Stomach (tissue), 9 donors: Measurements from ENCODE around the gene SLC25A26. TPM values are rescaled to one million over a fixed set of nuclear protein-coding genes. Genes with fewer than 3 reads are reported as not detected.

ENCODE experiments used
- DNase-seq, 2 donors: peaks; one replicate each; pipeline versions ENCODE4 v3.0.0 to v3.0.0-alpha.2; 2013 to 2019
- H3K27ac ChIP-seq, 5 donors: fragments of 200-600 bp in 4 of 5; sonication (generic) in 4 of 5; one replicate each; pipeline ENCODE4 v1.5.1; 2013 to 2019; ENCODE audit warnings: mild to moderate bottlenecking in 1 of 5, moderate library complexity in 1 of 5
- H3K27me3 ChIP-seq, 3 donors: fragments of 200-600 bp; sonication (generic); one replicate each; pipeline ENCODE4 v1.5.1; 2017 to 2019; ENCODE audit warnings: mixed run types in 1 of 3
- H3K36me3 ChIP-seq, 4 donors: fragments of 200-600 bp; sonication (generic); 1 replicate in 3 of 4; 2 replicates in 1 of 4; pipeline ENCODE4 v1.5.1; 2016 to 2019
- H3K4me1 ChIP-seq, 4 donors: fragments of 200-600 bp; sonication (generic); one replicate each; pipeline ENCODE4 v1.5.1; 2016 to 2019
- H3K4me3 ChIP-seq, 4 donors: fragments of 200-600 bp; sonication (generic) in 3 of 4; one replicate each; pipeline ENCODE4 v1.5.1; 2016 to 2019; ENCODE audit warnings: mild to moderate bottlenecking in 1 of 4
- H3K9me3 ChIP-seq, 4 donors: fragments of 200-600 bp; sonication (generic); one replicate each; pipeline ENCODE4 v1.5.1; 2016 to 2019
- CTCF ChIP-seq, 7 experiments: fragments of 450-650 bp in 4 of 7; fragments of 200-600 bp in 3 of 7; sonication (generic) in 3 of 7; IDR thresholded peaks; one replicate each; pipeline ENCODE4 v1.5.1; 2016 to 2019; ENCODE audit warnings: antibody characterized with exemption in 7 of 7, control low read depth in 2 of 7, mild to moderate bottlenecking in 1 of 7
- EP300 ChIP-seq: sonication (generic); formaldehyde crosslinking; IDR thresholded peaks from one replicate; pipeline ENCODE4 v1.6.1; 2017; ENCODE audit warnings: antibody characterized with exemption
- POLR2A ChIP-seq, 4 donors: fragments of 450-650 bp; IDR thresholded peaks; one replicate each; pipeline ENCODE4 v1.6.1; 2016; ENCODE audit warnings: antibody characterized with exemption in 4 of 4, control low read depth in 2 of 4, mild to moderate bottlenecking in 1 of 4, moderate library complexity in 1 of 4
- POLR2AphosphoS5 ChIP-seq, 3 donors: sonication (generic); formaldehyde crosslinking; IDR thresholded peaks; one replicate each; pipeline ENCODE4 v1.6.1; 2016; ENCODE audit warnings: antibody characterized with exemption in 3 of 3
- WGBS, 5 donors: extraction: QIAGEN DNeasy Blood & Tissue Kit in 3 of 5; methylation state at CpG; one replicate each; pipeline versions ENCODE4 v1.1.5 to v1.1.7; 2013 to 2018; 5-methylcytosine and 5-hydroxymethylcytosine counted together
- intact Hi-C: fragments of 100-400 bp; cut with DNase I; formaldehyde crosslinking; loops from one replicate; pipeline ENCODE4 v1.15.1; 2023; ENCODE audit warnings: low total_unique reads
- polyA plus RNA-seq, 3 donors: library from polyadenylated mRNA; stranded (reverse); fragments of 200-250 nt; gene quantifications; one replicate each; pipeline ENCODE4 v1.2.3, GENCODE V29; 2013
- total RNA-seq, 5 donors: library from RNA; depleted of rRNA; stranded (reverse); fragments of >200 nt; gene quantifications; one replicate each; pipeline versions ENCODE4 v1.1.0 to v1.2.3, GENCODE V29; 2014 to 2016
- donor health status: healthy with polysubstance abuse.
- donor health status: Bipolar disorder and iron deficiency.
- donor health status: healthy.

Gene SLC25A26
- total and polyA plus RNA-seq, 8 donors: 1.2 to 26.6 (median 14.1) TPM

GRCh38 chr3:66228707-66229106, 7.9 kb downstream of the SLC25A26 start:
- DNase-seq: no peak
- H3K27me3 ChIP-seq: no peaks in the 10 kb centered on the region
- H3K27ac ChIP-seq: no peak overlapping the region
- intact Hi-C loops: no loop called here
- TF ChIP-seq EP300: no peak
- no peak for TF ChIP-seq POLR2AphosphoS5 (IDR thresholded peaks at IDR 0.05)
- no peak for TF ChIP-seq POLR2A (IDR thresholded peaks at IDR 0.05)
- no peak for TF ChIP-seq CTCF (IDR thresholded peaks at IDR 0.05)
- H3K4me3 ChIP-seq: no peak overlapping the region
- H3K36me3 ChIP-seq: peaks cover 0 to 26% (median 14%) of the 10 kb centered on the region in 4 donors
- H3K9me3 ChIP-seq: no peaks in the 10 kb centered on the region
- 93 to 100% (median 98%) methylated on average over 1 of the region's 1 CpG for WGBS, 5 donors
- H3K4me1 ChIP-seq: no peaks in the 10 kb centered on the region

- no peak overlapping the region for H3K27ac ChIP-seq
- H3K27me3 ChIP-seq: no peaks in the 10 kb centered on the region
- H3K4me3 ChIP-seq: no peak overlapping the region
- 55 to 60% (median 58%) methylated on average over 4 of the region's 4 CpGs for WGBS, 5 donors
- DNase-seq: no peak
- H3K36me3 ChIP-seq: peaks cover 0 to 15% (median 7%) of the 10 kb centered on the region in 4 donors
- no peaks in the 10 kb centered on the region for H3K9me3 ChIP-seq
- no peaks in the 10 kb centered on the region for H3K4me1 ChIP-seq
- no peak for TF ChIP-seq EP300
- no peak for TF ChIP-seq CTCF (IDR thresholded peaks at IDR 0.05)
- intact Hi-C loops: no loop called here
These were observed 9.1 kb downstream of the SLC25A26 start for GRCh38 chr3:66229931-66230330.

GRCh38 chr3:66233033-66233432, 12.2 kb downstream of the SLC25A26 start:
- Histone ChIP-seq H3K4me3 (no peak overlapping the region), H3K27me3 (no peaks in the 10 kb centered on the region), H3K9me3 (no peaks in the 10 kb centered on the region), H3K27ac (no peak overlapping the region), H3K4me1 (no peaks in the 10 kb centered on the region), H3K36me3 (peaks cover 0 to 5% (median 0%) of the 10 kb centered on the region in 4 donors)
- intact Hi-C loops: no loop called here
- WGBS, 5 donors: 66 to 78% (median 70%) methylated on average over 4 of the region's 4 CpGs
- no peak for TF ChIP-seq CTCF (IDR thresholded peaks at IDR 0.05)
- TF ChIP-seq POLR2A (IDR thresholded peaks at IDR 0.05): no peak
- TF ChIP-seq EP300: no peak
- no peak for TF ChIP-seq POLR2AphosphoS5 (IDR thresholded peaks at IDR 0.05)
- DNase-seq: no peak

- peaks cover 5 to 28% (median 21%) of the 10 kb centered on the region in 4 donors for H3K36me3 ChIP-seq
- TF ChIP-seq POLR2AphosphoS5 (IDR thresholded peaks at IDR 0.05) (no peak), POLR2A (IDR thresholded peaks at IDR 0.05) (no peak), CTCF (IDR thresholded peaks at IDR 0.05) (no peak), EP300 (no peak)
- H3K27ac ChIP-seq: no peak overlapping the region
- intact Hi-C loops: no loop called here
- DNase-seq: peak in 1 of 2 donors; percentile 12
- H3K27me3 ChIP-seq: no peaks in the 10 kb centered on the region
- no peaks in the 10 kb centered on the region for H3K4me1 ChIP-seq
- no peak overlapping the region for H3K4me3 ChIP-seq
- peaks cover 0 to 6% (median 0%) of the 10 kb centered on the region in 4 donors for H3K9me3 ChIP-seq
- WGBS, 5 donors: 83 to 96% (median 91%) methylated on average over 5 of the region's 5 CpGs
These were observed 15.5 kb downstream of the SLC25A26 start for GRCh38 chr3:66236281-66236680.
